Heart right ventricle (tissue), 16 donors: Measurements from ENCODE around the gene ZNF438. TPM values are rescaled to one million over a fixed set of nuclear protein-coding genes. Genes with fewer than 3 reads are reported as not detected.

Source experiments
- ATAC-seq, 8 donors: fragments of 200-7000 bp; cut with Tn5 transposase; one replicate each; pipeline ENCODE4 v1.9.1; 2020; ENCODE audit warnings: mild to moderate bottlenecking in 8 of 8, moderate library complexity in 8 of 8, moderate number of reproducible peaks in 1 of 8
- DNase-seq, 2 donors: peaks; one replicate each; pipeline ENCODE4 v3.0.0-alpha.2; 2020
- H3K27ac ChIP-seq, 10 donors: fragments of 200-600 bp; sonication (generic) in 2 of 10; one replicate each; pipeline versions ENCODE4 v1.5.0 to v1.8.0; 2020 to 2022; ENCODE audit warnings: mild to moderate bottlenecking in 3 of 10
- H3K27me3 ChIP-seq, 7 donors: fragments of 200-600 bp; one replicate each; pipeline ENCODE4 v1.8.0; 2021 to 2022; ENCODE audit warnings: mild to moderate bottlenecking in 2 of 7
- H3K36me3 ChIP-seq, 9 donors: fragments of 200-600 bp; sonication (generic) in 1 of 9; one replicate each; pipeline versions ENCODE4 v1.5.0 to v1.8.0; 2020 to 2022; ENCODE audit warnings: mild to moderate bottlenecking in 2 of 9
- H3K4me1 ChIP-seq, 9 donors: fragments of 200-600 bp; sonication (generic) in 1 of 9; one replicate each; pipeline versions ENCODE4 v1.5.0 to v1.8.0; 2020 to 2022; ENCODE audit warnings: mild to moderate bottlenecking in 4 of 9
- H3K4me3 ChIP-seq, 10 donors: fragments of 200-600 bp; sonication (generic) in 2 of 10; one replicate each; pipeline versions ENCODE4 v1.5.0 to v1.8.0; 2020 to 2022; ENCODE audit warnings: mild to moderate bottlenecking in 7 of 10, moderate library complexity in 2 of 10
- H3K9me3 ChIP-seq, 11 donors: fragments of 200-600 bp in 10 of 11; sonication (generic) in 2 of 11; one replicate each; pipeline versions ENCODE4 v1.5.0 to v1.8.0; 2013 to 2022; ENCODE audit warnings: mild to moderate bottlenecking in 2 of 11, control low read depth in 1 of 11, moderate library complexity in 1 of 11
- WGBS, 2 donors: extraction: QIAGEN DNeasy Blood & Tissue Kit; methylation state at CpG; one replicate each; pipeline ENCODE4 v1.1.7; 2013; ENCODE audit warnings: inconsistent platforms in 1 of 2; 5-methylcytosine and 5-hydroxymethylcytosine counted together
- intact Hi-C, 10 donors: fragments of 100-400 bp; cut with DNase I; formaldehyde crosslinking; loops; one replicate each; pipeline versions ENCODE4 v1.11.1 to v1.14.2; 2022
- polyA plus RNA-seq, 2 donors: library from polyadenylated mRNA; stranded (reverse); fragments of 200-250 nt; gene quantifications; one replicate each; pipeline ENCODE4 v1.2.3, GENCODE V29; 2013
- total RNA-seq, 10 donors: library from RNA; stranded (reverse); fragmentation: NEBNext Ultra II Directional in 3 of 10; extraction: Animal tissue kit (Norgen Biotek cat#: 25700) in 3 of 10; gene quantifications; one replicate each; pipeline versions ENCODE4 v1.2.1 to v1.2.4, GENCODE V29; 2021 to 2023
- TF ChIP-seq, protein P1 (sequence below), 9 donors: fragments of 200-600 bp; sonication (generic) in 2 of 9; IDR thresholded peaks; one replicate each; pipeline versions ENCODE4 v1.5.0 to v1.8.0; 2021 to 2022; ENCODE audit warnings: antibody characterized with exemption in 9 of 9, mild to moderate bottlenecking in 5 of 9, moderate library complexity in 1 of 9
- donor health status: Arrhythmogenic right ventricular cardiomyopathy.
- donor health status: ischemic (EF 13 %, LVEDD 7.1; RV severe dilation, severe dysfunction).
- donor health status: healthy with polysubstance abuse.
- donor health status: DM: no; HTN: yes; CAD: no.
- donor health status: DM: no; HTN: no; CAD: no.
- donor health status: ischemic (EF 25% LVEDD 6.9; RV normal size, moderate dysfunction).
- donor health status: ischemic (EF 25% LVEDD 5.7; RV mildly dilated, moderate dysfunction).
- donor health status: healthy.
- donor health status: DM: yes; HTN: yes; CAD: no.
- donor health status: Ischemic cardiomyopathy.
- donor health status: ischemic (EF 35%, LVEDD 5.7; RV mildly dilated, moderate dysfunction).
- donor health status: nonischemic (EF 11% LVEDD 7.7; RV severe dilation, severe dysfunction).
- donor health status: DM: yes; HTN: yes; CAD: no.
- donor health status: PGD.
- donor health status: ischemic (EF 29% LVEDD 5.4; RV normal size, mild dysfunction).
- donor health status: nonischemic (EF 23%, LVEDD 6.1; RV moderate dilation, normal function).

The ZNF438 gene
- total and polyA plus RNA-seq, 12 donors: 7.8 to 21.1 (median 12.4) TPM

DNA sequence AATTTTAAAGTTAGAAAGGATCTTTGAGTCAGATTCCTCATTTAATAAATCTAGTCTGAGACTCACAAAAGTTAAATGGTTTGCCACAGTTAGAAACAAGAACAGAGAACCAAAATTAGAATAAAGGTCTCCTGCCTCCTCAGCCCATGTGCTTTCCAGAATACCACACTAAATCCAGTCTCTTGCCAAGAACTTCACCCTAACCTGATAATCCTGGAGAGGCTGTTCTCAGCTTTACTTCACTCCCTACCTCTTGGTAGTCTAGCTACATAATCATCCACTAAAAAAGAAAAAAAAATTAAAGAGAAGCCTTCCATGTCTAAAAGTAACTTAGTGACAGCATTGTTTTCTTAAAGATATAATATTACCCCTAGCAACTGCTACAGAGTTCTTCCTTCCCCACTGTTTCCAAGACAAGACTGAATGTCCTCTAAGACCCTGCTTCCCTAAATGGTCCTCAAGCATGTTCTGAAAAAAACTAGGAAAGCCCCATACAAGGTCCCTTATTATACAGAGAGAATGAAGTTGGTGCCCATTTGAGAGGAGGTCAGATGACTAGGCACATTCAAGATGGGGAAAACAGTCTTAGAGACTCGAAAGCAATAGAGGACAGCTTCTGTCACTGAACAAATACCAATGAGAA lies 56.8 kb downstream of the ZNF438 start:
- 83% methylated on average over 1 of the region's 1 CpG for WGBS, 2 donors
- Histone ChIP-seq H3K4me3 (peak overlapping the region in 4 of 10 donors; percentile 8 to 26 (median 10)), H3K9me3 (peaks cover 0 to 10% (median 0%) of the 10 kb centered on the region in 11 donors), H3K27ac (peak overlapping the region; percentile 4 to 81 (median 69)), H3K27me3 (no peaks in the 10 kb centered on the region), H3K36me3 (no peaks in the 10 kb centered on the region), H3K4me1 (peaks cover 5 to 48% (median 22%) of the 10 kb centered on the region in 9 donors)
- no peak for DNase-seq
- peak; percentile 35 to 91 (median 81) for ATAC-seq
- intact Hi-C loops: loop anchor here in 2 of 10 donors (5.0 kb wide), 1 partner anchor 57 kb away; the partner anchor contains the start of gene ZNF438 (in 2 of the 2)
- TF ChIP-seq, protein P1, sequence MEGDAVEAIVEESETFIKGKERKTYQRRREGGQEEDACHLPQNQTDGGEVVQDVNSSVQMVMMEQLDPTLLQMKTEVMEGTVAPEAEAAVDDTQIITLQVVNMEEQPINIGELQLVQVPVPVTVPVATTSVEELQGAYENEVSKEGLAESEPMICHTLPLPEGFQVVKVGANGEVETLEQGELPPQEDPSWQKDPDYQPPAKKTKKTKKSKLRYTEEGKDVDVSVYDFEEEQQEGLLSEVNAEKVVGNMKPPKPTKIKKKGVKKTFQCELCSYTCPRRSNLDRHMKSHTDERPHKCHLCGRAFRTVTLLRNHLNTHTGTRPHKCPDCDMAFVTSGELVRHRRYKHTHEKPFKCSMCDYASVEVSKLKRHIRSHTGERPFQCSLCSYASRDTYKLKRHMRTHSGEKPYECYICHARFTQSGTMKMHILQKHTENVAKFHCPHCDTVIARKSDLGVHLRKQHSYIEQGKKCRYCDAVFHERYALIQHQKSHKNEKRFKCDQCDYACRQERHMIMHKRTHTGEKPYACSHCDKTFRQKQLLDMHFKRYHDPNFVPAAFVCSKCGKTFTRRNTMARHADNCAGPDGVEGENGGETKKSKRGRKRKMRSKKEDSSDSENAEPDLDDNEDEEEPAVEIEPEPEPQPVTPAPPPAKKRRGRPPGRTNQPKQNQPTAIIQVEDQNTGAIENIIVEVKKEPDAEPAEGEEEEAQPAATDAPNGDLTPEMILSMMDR (IDR thresholded peaks at IDR 0.05): no peak

DNA sequence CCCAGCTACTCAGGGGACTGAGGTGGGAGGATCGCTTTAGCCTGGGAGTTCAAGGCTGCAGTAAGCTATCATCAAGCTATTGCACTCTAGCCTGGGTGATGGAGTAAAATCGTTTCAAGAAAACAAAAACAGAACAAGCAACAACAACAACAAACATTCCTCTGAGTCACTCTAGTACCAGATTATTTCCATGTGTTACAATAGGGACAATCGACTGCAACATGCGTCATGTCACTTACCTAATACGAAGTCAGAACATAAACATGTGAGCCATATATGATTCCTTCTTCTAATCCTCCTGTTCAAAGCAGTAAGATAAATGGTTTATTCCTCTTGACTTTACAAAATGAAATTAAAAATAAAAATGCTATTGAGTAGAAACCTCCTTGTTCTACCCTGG lies 57.3 kb downstream of the ZNF438 start:
- no peaks in the 10 kb centered on the region for H3K27me3 ChIP-seq
- 76 to 86% methylated on average over 5 of the region's 5 CpGs for WGBS, 2 donors
- no peak for DNase-seq
- intact Hi-C loops: loop anchor here in 2 of 10 donors (5.0 kb wide), 1 partner anchor 58 kb away; the partner anchor contains the start of gene ZNF438 (in 2 of the 2)
- H3K4me3 ChIP-seq: peak overlapping the region in 5 of 10 donors; percentile 0 to 26 (median 9)
- H3K9me3 ChIP-seq: peaks cover 0 to 6% (median 0%) of the 10 kb centered on the region in 11 donors
- peak overlapping the region; percentile 4 to 81 (median 69) for H3K27ac ChIP-seq
- ATAC-seq: peak in 1 of 8 donors; percentile 7
- H3K36me3 ChIP-seq: no peaks in the 10 kb centered on the region
- TF ChIP-seq, protein P1 (IDR thresholded peaks at IDR 0.05): no peak
- H3K4me1 ChIP-seq: peaks cover 6 to 53% (median 26%) of the 10 kb centered on the region in 9 donors

DNA sequence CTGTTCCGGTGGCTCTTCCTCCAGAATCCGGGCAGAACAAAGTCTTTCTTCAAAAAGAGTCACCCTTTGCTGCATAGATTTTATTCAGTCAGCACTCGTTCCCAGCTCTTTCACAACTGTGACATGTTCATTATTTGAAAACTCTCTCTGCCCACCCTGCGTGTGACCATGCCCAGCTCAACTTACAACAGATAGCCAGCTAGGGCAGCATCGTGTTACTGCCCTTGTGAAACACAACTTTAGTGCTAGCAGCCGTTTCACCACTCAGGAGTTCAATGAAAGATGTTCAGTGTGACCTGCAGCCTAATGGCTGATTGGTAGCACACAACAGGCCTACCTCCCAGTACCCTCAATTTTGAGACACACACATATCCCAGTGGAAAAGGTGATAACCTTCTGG lies 57.9 kb downstream of the ZNF438 start:
- Histone ChIP-seq H3K4me3 (peak overlapping the region in 5 of 10 donors; percentile 0 to 26 (median 8)), H3K27ac (peak overlapping the region in 9 of 10 donors; percentile 49 to 81 (median 74)), H3K36me3 (no peaks in the 10 kb centered on the region), H3K9me3 (peaks cover 0 to under 1% (median 0%) of the 10 kb centered on the region in 11 donors), H3K27me3 (no peaks in the 10 kb centered on the region), H3K4me1 (peaks cover 6 to 60% (median 31%) of the 10 kb centered on the region in 9 donors)
- TF ChIP-seq, protein P1 (IDR thresholded peaks at IDR 0.05): no peak
- DNase-seq: no peak
- ATAC-seq: peak in 7 of 8 donors; percentile 27 to 70 (median 53)
- WGBS, 2 donors: 50 to 61% methylated on average over 6 of the region's 6 CpGs
- intact Hi-C loops: loop anchor here in 2 of 10 donors (5.0 kb wide), 1 partner anchor 59 kb away; the partner anchor contains the start of gene ZNF438 (in 2 of the 2)

DNA sequence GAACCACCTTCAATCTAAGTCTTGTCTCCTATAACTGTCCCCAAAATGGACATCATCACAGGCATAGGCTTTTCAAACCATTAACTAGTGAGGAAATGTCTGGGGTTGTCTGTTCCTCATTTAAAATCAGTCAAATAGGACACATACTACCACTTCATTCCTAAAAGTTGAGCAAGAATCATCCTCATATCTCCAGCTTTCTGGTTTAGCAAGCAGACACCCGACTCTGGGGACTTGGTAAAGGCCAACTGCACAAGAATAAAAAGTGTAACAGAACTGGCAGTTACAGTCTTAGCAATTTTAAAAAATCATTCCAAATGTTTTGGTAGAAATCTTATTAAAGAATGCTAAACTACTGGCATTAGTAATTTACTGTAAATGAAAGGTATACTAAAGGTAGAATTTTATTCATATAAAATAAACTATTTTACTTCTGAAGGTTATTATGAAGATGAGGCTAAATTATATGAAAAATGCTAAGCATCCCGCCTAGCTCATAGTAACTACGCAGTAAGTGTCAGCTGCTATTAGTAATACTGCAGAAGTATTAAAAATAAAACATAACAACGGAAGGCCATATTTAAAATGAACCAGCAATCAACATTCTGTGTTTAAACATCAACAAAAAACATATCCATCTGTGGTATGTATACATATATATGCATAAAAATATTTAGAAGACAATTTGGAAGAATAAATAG lies 60.8 kb downstream of the ZNF438 start:
- H3K4me1 ChIP-seq: peaks cover 6 to 76% (median 38%) of the 10 kb centered on the region in 9 donors
- no peaks in the 10 kb centered on the region for H3K9me3 ChIP-seq
- WGBS, 2 donors: 67 to 80% methylated on average over 4 of the region's 4 CpGs
- DNase-seq (no peak), ATAC-seq (peak in 6 of 8 donors; percentile 4 to 66 (median 38))
- intact Hi-C loops: loop anchor here in 2 of 10 donors (5.0 kb wide), 1 partner anchor 61 kb away; the partner anchor contains the start of gene ZNF438 (in 2 of the 2)
- no peaks in the 10 kb centered on the region for H3K27me3 ChIP-seq
- TF ChIP-seq, protein P1 (IDR thresholded peaks at IDR 0.05): no peak
- no peaks in the 10 kb centered on the region for H3K36me3 ChIP-seq
- H3K27ac ChIP-seq: peak overlapping the region in 9 of 10 donors; percentile 6 to 71 (median 39)
- no peak overlapping the region for H3K4me3 ChIP-seq
